IMR-90 (cell line): ENCODE results near the gene IL20RA. TPM values are rescaled to one million over a fixed set of nuclear protein-coding genes. Genes with fewer than 3 reads are reported as not detected.

Experiments used
- ATAC-seq: fragments of 200-7000 bp; cut with Tn5 transposase; 2 replicates; pipeline ENCODE4 v1.9.1; 2020; ENCODE audit warnings: low read depth, mild to moderate bottlenecking, moderate library complexity
- BruUV-seq: library from RNA; stranded (reverse); fragments of 400-500 nt; replicated peaks from 2 replicates; lab custom pipeline; 2021; lab: Mats Ljungman, UMichigan
- CTCF ChIA-PET: fragments of 300-600 bp; formaldehyde crosslinking; extraction: SDS; loops from one replicate; lab custom pipeline; 2021; ENCODE audit warnings: antibody characterized with exemption; lab: Yijun Ruan, JAX
- POLR2A ChIA-PET: fragments of 300-600 bp; sonication (Branson Sonifier 250); formaldehyde crosslinking; loops from one replicate; lab custom pipeline; 2022; ENCODE audit warnings: antibody characterized with exemption; ENCODE audit not compliant: unreplicated experiment; lab: Charles Lee
- DNase-seq: peaks from one replicate; pipeline ENCODE4 v3.0.0; 2013
- H2AFZ ChIP-seq: replicated peaks from 2 replicates; pipeline ENCODE3; 2013; ENCODE audit warnings: low read length, mild to moderate bottlenecking; ENCODE audit not compliant: poor library complexity
- H2AK5ac ChIP-seq: 2 replicates; pipeline ENCODE4 v1.6.1; 2013; ENCODE audit warnings: low read depth, low read length, inconsistent platforms
- H2AK9ac ChIP-seq: replicated peaks from 2 replicates; pipeline ENCODE3; 2013; ENCODE audit warnings: mild to moderate bottlenecking, low read depth, low read length, moderate library complexity; ENCODE audit not compliant: poor library complexity
- H2BK120ac ChIP-seq: 2 replicates; pipeline ENCODE4 v1.6.1; 2013; ENCODE audit warnings: low read depth, low read length, inconsistent platforms
- H2BK15ac ChIP-seq: 3 replicates; pipeline ENCODE4 v1.6.1; 2013; ENCODE audit warnings: low read depth, low read length, inconsistent platforms
- H2BK20ac ChIP-seq: 2 replicates; pipeline ENCODE4 v1.6.1; 2013; ENCODE audit warnings: low read depth, mild to moderate bottlenecking, inconsistent platforms, low read length, moderate library complexity
- H2BK5ac ChIP-seq: 2 replicates; pipeline ENCODE4 v1.6.1; 2013; ENCODE audit warnings: mild to moderate bottlenecking, low read depth, low read length, inconsistent platforms; ENCODE audit not compliant: poor library complexity, severe bottlenecking
- H3K14ac ChIP-seq: replicated peaks from 2 replicates; pipeline ENCODE4 v1.6.1; 2013; ENCODE audit warnings: low read depth, low read length, inconsistent platforms
- H3K18ac ChIP-seq: 2 replicates; pipeline ENCODE4 v1.6.1; 2013; ENCODE audit warnings: low read depth, low read length, control low read depth
- H3K23ac ChIP-seq: 2 replicates; pipeline ENCODE4 v1.6.1; 2013; ENCODE audit warnings: low read depth, low read length, inconsistent platforms
- H3K27ac ChIP-seq: 2 replicates; pipeline ENCODE4 v1.5.1; 2013; ENCODE audit warnings: mild to moderate bottlenecking, control low read depth, low read length; ENCODE audit not compliant: insufficient read depth
- H3K27me3 ChIP-seq: 2 replicates; pipeline ENCODE4 v1.6.1; 2013; ENCODE audit warnings: low read length; ENCODE audit not compliant: control insufficient read depth, insufficient read depth
- H3K36me3 ChIP-seq: 2 replicates; pipeline ENCODE4 v1.6.1; 2013; ENCODE audit warnings: low read length, mixed read lengths; ENCODE audit not compliant: control insufficient read depth, insufficient read depth
- H3K4ac ChIP-seq: 2 replicates; pipeline ENCODE4 v1.6.1; 2013; ENCODE audit warnings: low read depth, low read length, inconsistent platforms
- H3K4me1 ChIP-seq: 2 replicates; pipeline ENCODE4 v1.6.1; 2013; ENCODE audit warnings: low read length, mixed read lengths; ENCODE audit not compliant: control insufficient read depth, insufficient read depth
- H3K4me2 ChIP-seq: 2 replicates; pipeline ENCODE4 v1.6.1; 2013; ENCODE audit warnings: low read depth, mild to moderate bottlenecking, control low read depth, low read length, moderate library complexity
- H3K4me3 ChIP-seq: 2 replicates; pipeline ENCODE4 v1.5.1; 2013; ENCODE audit warnings: low read depth, mild to moderate bottlenecking, control low read depth, low read length, moderate library complexity; ENCODE audit not compliant: insufficient read depth
- H3K56ac ChIP-seq: 2 replicates; pipeline ENCODE4 v1.6.1; 2013; ENCODE audit warnings: low read length, inconsistent platforms; ENCODE audit not compliant: insufficient read depth; ENCODE audit errors: extremely low read depth
- H3K79me1 ChIP-seq, 2 experiments: 2 replicates each; pipeline ENCODE4 v1.6.1; 2013; ENCODE audit warnings: low read length in 2 of 2, inconsistent platforms in 1 of 2, low read depth in 1 of 2
- H3K9ac ChIP-seq: 2 replicates; pipeline ENCODE4 v1.6.1; 2013; ENCODE audit warnings: low read depth, low read length, control low read depth
- H3K9me1 ChIP-seq: 2 replicates; pipeline ENCODE4 v1.6.1; 2013; ENCODE audit warnings: low read length, inconsistent platforms; ENCODE audit not compliant: insufficient read depth
- H3K9me3 ChIP-seq: 2 replicates; pipeline ENCODE4 v1.6.1; 2013; ENCODE audit warnings: low read length; ENCODE audit not compliant: control insufficient read depth, insufficient read depth
- H4K20me1 ChIP-seq: 2 replicates; pipeline ENCODE4 v1.6.1; 2013; ENCODE audit warnings: low read length, inconsistent platforms; ENCODE audit not compliant: insufficient read depth
- H4K5ac ChIP-seq: 2 replicates; pipeline ENCODE4 v1.6.1; 2013; ENCODE audit warnings: mild to moderate bottlenecking, low read depth, low read length, control low read depth
- H4K8ac ChIP-seq, 2 experiments: 2 replicates each; pipeline ENCODE4 v1.6.1; 2013; ENCODE audit warnings: low read depth in 2 of 2, low read length in 2 of 2, control low read depth in 1 of 2, inconsistent platforms in 1 of 2
- H4K91ac ChIP-seq: 2 replicates; pipeline ENCODE4 v1.6.1; 2013; ENCODE audit warnings: low read depth, low read length, inconsistent platforms; ENCODE audit not compliant: insufficient read depth
- CEBPB ChIP-seq: IDR thresholded peaks from 2 replicates; pipeline ENCODE4 v1.6.1; 2012; ENCODE audit warnings: low read depth, low read length, improper control_type of control experiment
- CTCF ChIP-seq: conservative IDR thresholded peaks from 2 replicates; pipeline ENCODE4 v1.5.1; 2012; ENCODE audit warnings: mild to moderate bottlenecking, low read depth, low read length, improper control_type of control experiment
- MAFK ChIP-seq: IDR thresholded peaks from 2 replicates; pipeline ENCODE4 v1.6.1; 2012; ENCODE audit warnings: low read depth, low read length, improper control_type of control experiment
- MXI1 ChIP-seq: IDR thresholded peaks from 2 replicates; pipeline ENCODE4 v1.6.1; 2012; ENCODE audit warnings: low read depth, mild to moderate bottlenecking, low read length, moderate library complexity, borderline replicate concordance
- NFE2L2 ChIP-seq: fragments of 150-350 bp; IDR thresholded peaks from 2 replicates; pipeline ENCODE4 v1.6.1; 2016; ENCODE audit warnings: low read depth, mild to moderate bottlenecking, low read length
- POLR2A ChIP-seq: IDR thresholded peaks from 2 replicates; pipeline ENCODE4 v1.6.1; 2012; ENCODE audit warnings: mild to moderate bottlenecking, low read depth, low read length
- SMC3 ChIP-seq: fragments of 150-350 bp; IDR thresholded peaks from 2 replicates; pipeline ENCODE4 v1.6.1; 2016; ENCODE audit warnings: low read depth, mild to moderate bottlenecking, antibody characterized with exemption, low read length, moderate library complexity
- WGBS, 2 experiments: methylation state at CpG; one replicate each; pipeline versions ENCODE4 v1.1.5 to v1.1.7; 2013; ENCODE audit warnings: missing lambda C conversion rate in 2 of 2; ENCODE audit not compliant: insufficient read length in 1 of 2; ENCODE audit errors: extremely low coverage in 2 of 2; 5-methylcytosine and 5-hydroxymethylcytosine counted together
- dilution Hi-C: fragments of 300-500 bp; cut with HindIII; formaldehyde crosslinking; loops from one replicate; pipeline ENCODE4 v1.14.3; 2018; ENCODE audit warnings: low sequenced_read_pairs; ENCODE audit not compliant: unreplicated experiment
- in situ Hi-C: fragments of 300-500 bp; cut with MboI; formaldehyde crosslinking; loops from 3 replicates; pipeline ENCODE4 v1.14.3; 2019; ENCODE audit warnings: low sequenced_read_pairs, inconsistent platforms, mixed read lengths
- intact Hi-C: fragments of 100-400 bp; cut with micrococcal nuclease; formaldehyde crosslinking; loops from 2 replicates; pipeline ENCODE4 v1.10.0; 2022
- polyA plus RNA-seq, 3 experiments: library from polyadenylated mRNA; depleted of rRNA; stranded (reverse); fragments of >200 nt; gene quantifications; 2 replicates each; pipeline ENCODE4 v1.2.3, GENCODE V29; 2012; ENCODE audit warnings: low replicate concordance in 1 of 3
- total RNA-seq: library from RNA; depleted of rRNA; stranded (reverse); fragments of >200 nt; gene quantifications from 2 replicates; pipeline ENCODE4 v1.2.3, GENCODE V29; 2012
- TF ChIP-seq, protein P1 (sequence below): fragments of 150-350 bp; IDR thresholded peaks from 2 replicates; pipeline ENCODE4 v1.6.1; 2017; ENCODE audit warnings: mild to moderate bottlenecking, antibody characterized with exemption, low read length, low read depth
- TF ChIP-seq, protein P2 (sequence below): fragments of 150-350 bp; IDR thresholded peaks from 2 replicates; pipeline ENCODE4 v1.6.1; 2016; ENCODE audit warnings: low read depth, mild to moderate bottlenecking, low read length, moderate library complexity, borderline replicate concordance

Gene IL20RA
- total and polyA plus RNA-seq, 2 of the 4 experiments (the other 2 are of a cell fraction), result 0.02 TPM; not detected in 1

DNA sequence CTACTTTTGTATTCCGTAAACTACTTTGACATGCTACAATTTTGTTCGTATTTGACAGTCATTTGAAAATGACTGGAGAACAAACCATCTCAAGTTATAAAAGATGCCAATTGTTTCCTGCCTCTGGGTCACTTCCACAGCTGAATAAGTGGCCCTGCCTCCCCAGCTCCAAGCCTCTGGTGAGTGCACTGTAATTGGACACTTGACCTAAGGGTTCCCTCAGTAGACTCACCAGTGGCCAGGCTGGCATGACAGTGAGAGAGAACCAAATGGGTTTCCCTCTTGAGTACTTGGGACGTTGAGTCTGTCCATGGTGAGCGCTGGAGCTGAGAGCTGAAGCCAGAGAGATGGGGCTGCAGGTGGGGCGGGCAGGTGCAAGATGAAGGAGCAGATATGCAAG, 65.6 kb downstream of the IL20RA start:
- H3K4me2 ChIP-seq, result no peak overlapping the region
- no peak overlapping the region for H2BK20ac ChIP-seq
- H3K79me1 ChIP-seq, result no peaks in the 10 kb centered on the region
- no peak overlapping the region for H2BK120ac ChIP-seq
- TF ChIP-seq MXI1 (no peak), SMC3 (no peak), MAFK (no peak), CTCF (no peak), NFE2L2 (no peak), POLR2A (no peak), CEBPB (no peak)
- TF ChIP-seq, protein P1, sequence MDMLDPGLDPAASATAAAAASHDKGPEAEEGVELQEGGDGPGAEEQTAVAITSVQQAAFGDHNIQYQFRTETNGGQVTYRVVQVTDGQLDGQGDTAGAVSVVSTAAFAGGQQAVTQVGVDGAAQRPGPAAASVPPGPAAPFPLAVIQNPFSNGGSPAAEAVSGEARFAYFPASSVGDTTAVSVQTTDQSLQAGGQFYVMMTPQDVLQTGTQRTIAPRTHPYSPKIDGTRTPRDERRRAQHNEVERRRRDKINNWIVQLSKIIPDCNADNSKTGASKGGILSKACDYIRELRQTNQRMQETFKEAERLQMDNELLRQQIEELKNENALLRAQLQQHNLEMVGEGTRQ, result no peak
- TF ChIP-seq, protein P2, sequence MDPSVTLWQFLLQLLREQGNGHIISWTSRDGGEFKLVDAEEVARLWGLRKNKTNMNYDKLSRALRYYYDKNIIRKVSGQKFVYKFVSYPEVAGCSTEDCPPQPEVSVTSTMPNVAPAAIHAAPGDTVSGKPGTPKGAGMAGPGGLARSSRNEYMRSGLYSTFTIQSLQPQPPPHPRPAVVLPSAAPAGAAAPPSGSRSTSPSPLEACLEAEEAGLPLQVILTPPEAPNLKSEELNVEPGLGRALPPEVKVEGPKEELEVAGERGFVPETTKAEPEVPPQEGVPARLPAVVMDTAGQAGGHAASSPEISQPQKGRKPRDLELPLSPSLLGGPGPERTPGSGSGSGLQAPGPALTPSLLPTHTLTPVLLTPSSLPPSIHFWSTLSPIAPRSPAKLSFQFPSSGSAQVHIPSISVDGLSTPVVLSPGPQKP, result no peak
- no peak overlapping the region for H3K9ac ChIP-seq
- H3K4me3 ChIP-seq, result no peak overlapping the region
- H3K9me1 ChIP-seq, result no peaks in the 10 kb centered on the region; the same call in 1 of the 2 replicates
- no peak overlapping the region for H3K4ac ChIP-seq
- no peak overlapping the region for H3K56ac ChIP-seq
- no peak for ATAC-seq
- intact Hi-C loops, result no loop called here
- no peak overlapping the region for H4K91ac ChIP-seq
- DNase-seq, result no peak
- dilution Hi-C loops, result no loop called here
- no peak overlapping the region for H3K14ac ChIP-seq
- 40% methylated on average over 1 of the region's 5 CpGs; no CpG with 5 or more reads in 1 of the 2 experiments for WGBS, 2 experiments
- no peak overlapping the region for H2BK15ac ChIP-seq
- no peak overlapping the region for H2AK9ac ChIP-seq
- no peaks in the 10 kb centered on the region for H3K36me3 ChIP-seq
- H3K9me3 ChIP-seq, result no peaks in the 10 kb centered on the region
- H4K20me1 ChIP-seq, result no peaks in the 10 kb centered on the region
- H3K23ac ChIP-seq, result no peak overlapping the region
- H2AFZ ChIP-seq, result no peak overlapping the region
- H3K27ac ChIP-seq, result no peak overlapping the region
- ChIA-PET CTCF (no interaction called here), POLR2A (no interaction called here)
- no peaks in the 10 kb centered on the region for H3K4me1 ChIP-seq
- H3K18ac ChIP-seq, result no peak overlapping the region
- H2BK5ac ChIP-seq, result no peak overlapping the region
- no peak overlapping the region for H4K8ac ChIP-seq
- peaks cover 15% of the 10 kb centered on the region for H3K27me3 ChIP-seq
- in situ Hi-C loops, result no loop called here
- H4K5ac ChIP-seq, result no peak overlapping the region
- no TSS peak for BruUV-seq
- no peak overlapping the region for H2AK5ac ChIP-seq
